OCI-LY3 (cell line): ENCODE measurements around the gene SENP3.

Experiments
- H2AFZ ChIP-seq: fragments of 200-600, 300-600 bp; shearing (Covaris generic); 2 replicates; pipeline ENCODE4 v1.6.0; 2014; ENCODE audit warnings: antibody characterized with exemption, low read depth, low read length
- H3K27ac ChIP-seq: fragments of 200-600, 300-600 bp; sonication (generic); 2 replicates; pipeline ENCODE4 v1.5.1; 2014; ENCODE audit warnings: mild to moderate bottlenecking, low read length, moderate library complexity, mixed read lengths
- H3K27me3 ChIP-seq: fragments of 200-600, 300-600 bp; sonication (generic); 2 replicates; pipeline ENCODE4 v1.6.1; 2014; ENCODE audit warnings: low read depth, low read length, mixed read lengths
- H3K36me3 ChIP-seq: fragments of 200-600, 300-600 bp; sonication (generic); replicated peaks from 2 replicates; pipeline ENCODE3; 2014; ENCODE audit warnings: low read depth, low read length, mixed read lengths
- H3K4me1 ChIP-seq: fragments of 300-600, 200-600 bp; sonication (generic); 2 replicates; pipeline ENCODE4 v1.6.1; 2014; ENCODE audit warnings: low read length, mixed read lengths
- H3K4me2 ChIP-seq: fragments of 200-600, 300-600 bp; sonication (generic); 2 replicates; pipeline ENCODE4 v1.6.1; 2014; ENCODE audit warnings: low read length, mixed read lengths
- H3K4me3 ChIP-seq: fragments of 300-600, 200-600 bp; sonication (generic); 2 replicates; pipeline ENCODE4 v1.5.1; 2014; ENCODE audit warnings: antibody characterized with exemption, mild to moderate bottlenecking, low read length, moderate library complexity
- H3K79me2 ChIP-seq: fragments of 300-600, 200-600 bp; shearing (Covaris generic); 2 replicates; pipeline ENCODE4 v1.6.1; 2014; ENCODE audit warnings: mild to moderate bottlenecking, low read length, mixed read lengths
- H3K9ac ChIP-seq: fragments of 300-600, 200-600 bp; shearing (Covaris generic); 2 replicates; pipeline ENCODE4 v1.6.0; 2014; ENCODE audit warnings: mild to moderate bottlenecking, low read length, moderate library complexity
- H3K9me3 ChIP-seq: fragments of 200-600, 300-600 bp; shearing (Covaris generic); 2 replicates; pipeline ENCODE4 v1.6.1; 2014; ENCODE audit warnings: low read length, mixed read lengths; ENCODE audit not compliant: insufficient read depth
- H4K20me1 ChIP-seq: fragments of 200-600, 300-600 bp; sonication (generic); 2 replicates; pipeline ENCODE4 v1.6.1; 2016; ENCODE audit warnings: low read length, mixed read lengths; ENCODE audit not compliant: insufficient read depth
- CTCF ChIP-seq: fragments of 200-600, 300-600 bp; sonication (generic); IDR thresholded peaks from 2 replicates; pipeline ENCODE4 v1.5.1; 2014; ENCODE audit warnings: antibody characterized with exemption, low read length, low read depth
- EZH2phosphoT487 ChIP-seq: fragments of 200-600 bp; shearing (Covaris generic); IDR thresholded peaks from 2 replicates; pipeline ENCODE4 v1.6.1; 2018; ENCODE audit warnings: antibody characterized with exemption, mixed run types, low read depth

The SENP3 gene

GRCh38 chr17:7575481-7575883 is 13.8 kb downstream of the SENP3 start:
- Histone ChIP-seq H3K4me2 (peak overlapping the region; percentile 75), H4K20me1 (peaks cover 51% of the 10 kb centered on the region), H3K27me3 (no peaks in the 10 kb centered on the region), H3K4me3 (peak overlapping the region; percentile 13; the same call in 1 of the 2 replicates), H3K36me3 (peaks cover 69% of the 10 kb centered on the region), H3K27ac (peak overlapping the region; percentile 48), H2AFZ (no peak overlapping the region), H3K9ac (no peak overlapping the region), H3K79me2 (peaks cover 72% of the 10 kb centered on the region), H3K9me3 (no peaks in the 10 kb centered on the region), H3K4me1 (peaks cover 67% of the 10 kb centered on the region)
- TF ChIP-seq EZH2phosphoT487 (no peak), CTCF (no peak)

- no peak overlapping the region for H3K9ac ChIP-seq
- H3K79me2 ChIP-seq: peaks cover 75% of the 10 kb centered on the region
- H3K27me3 ChIP-seq: no peaks in the 10 kb centered on the region
- no peaks in the 10 kb centered on the region for H3K9me3 ChIP-seq
- peaks cover 67% of the 10 kb centered on the region for H3K4me1 ChIP-seq
- no peak overlapping the region for H2AFZ ChIP-seq
- TF ChIP-seq EZH2phosphoT487: no peak
- no peak for TF ChIP-seq CTCF
- H3K27ac ChIP-seq: peak overlapping the region; percentile 48; the same call in 1 of the 2 replicates
- H3K4me2 ChIP-seq: 0 out of 2 replicates have a peak overlapping the region, but pooled peaks have one; percentile 75
- no peak overlapping the region for H3K4me3 ChIP-seq
- H3K36me3 ChIP-seq: peaks cover 67% of the 10 kb centered on the region
- peaks cover 51% of the 10 kb centered on the region for H4K20me1 ChIP-seq
Measured at GRCh38 chr17:7575959-7576358, 14.2 kb downstream of the SENP3 start.

GRCh38 chr17:7576432-7576937 is 14.8 kb downstream of the SENP3 start:
- Histone ChIP-seq H2AFZ (no peak overlapping the region), H3K9ac (no peak overlapping the region)

More at GRCh38 chr17:7576432-7576937, 14.8 kb downstream of the SENP3 start:
- H3K4me3 ChIP-seq: no peak overlapping the region
- no peaks in the 10 kb centered on the region for H3K9me3 ChIP-seq
- no peak for TF ChIP-seq CTCF
- TF ChIP-seq EZH2phosphoT487: no peak
- H3K27me3 ChIP-seq: no peaks in the 10 kb centered on the region
- H4K20me1 ChIP-seq: peaks cover 51% of the 10 kb centered on the region
- H3K4me2 ChIP-seq: no peak overlapping the region
- peaks cover 63% of the 10 kb centered on the region for H3K4me1 ChIP-seq
- H3K79me2 ChIP-seq: peaks cover 70% of the 10 kb centered on the region
- peaks cover 65% of the 10 kb centered on the region for H3K36me3 ChIP-seq
- H3K27ac ChIP-seq: no peak overlapping the region; the same call in 1 of the 2 replicates
